Spleen (tissue), 11 donors: ENCODE data around the gene SRP68. TPM values are rescaled to one million over a fixed set of nuclear protein-coding genes. Genes with fewer than 3 reads are reported as not detected.

ENCODE experiments used
- DNase-seq: peaks from one replicate; pipeline ENCODE4 v3.0.0-alpha.2; 2020
- H3K27ac ChIP-seq, 8 donors: fragments of 200-600 bp; sonication (generic) in 7 of 8; 1 replicate in 4 of 8; 2 replicates in 4 of 8; pipeline versions ENCODE4 v1.5.0 to v1.8.0; 2016 to 2021; ENCODE audit warnings: inconsistent platforms in 4 of 8, mild to moderate bottlenecking in 4 of 8, moderate library complexity in 1 of 8
- H3K27me3 ChIP-seq, 7 donors: fragments of 200-600 bp; sonication (generic) in 6 of 7; replicated peaks in 1 of 7; 1 replicate in 4 of 7; 2 replicates in 3 of 7; pipeline versions ENCODE4 v1.5.0 to v1.8.0; 2016 to 2021; ENCODE audit warnings: inconsistent platforms in 3 of 7, mild to moderate bottlenecking in 1 of 7
- H3K36me3 ChIP-seq, 6 donors: fragments of 200-600 bp; sonication (generic) in 5 of 6; 1 replicate in 4 of 6; 2 replicates in 2 of 6; pipeline versions ENCODE4 v1.5.0 to v1.8.0; 2016 to 2021; ENCODE audit warnings: inconsistent platforms in 2 of 6
- H3K4me1 ChIP-seq, 6 donors: fragments of 200-600 bp; sonication (generic) in 5 of 6; 1 replicate in 3 of 6; 2 replicates in 3 of 6; pipeline versions ENCODE4 v1.5.0 to v1.8.0; 2016 to 2021; ENCODE audit warnings: inconsistent platforms in 3 of 6
- H3K4me3 ChIP-seq, 8 donors: fragments of 200-600 bp; sonication (generic) in 7 of 8; 1 replicate in 4 of 8; 2 replicates in 4 of 8; pipeline versions ENCODE4 v1.5.0 to v1.8.0; 2016 to 2021; ENCODE audit warnings: inconsistent platforms in 4 of 8, mild to moderate bottlenecking in 4 of 8, moderate library complexity in 2 of 8
- H3K9me3 ChIP-seq, 8 donors: fragments of 200-600 bp; sonication (generic) in 7 of 8; 1 replicate in 4 of 8; 2 replicates in 4 of 8; pipeline versions ENCODE4 v1.5.0 to v1.8.0; 2016 to 2021; ENCODE audit warnings: inconsistent platforms in 4 of 8
- POLR2A ChIP-seq, 3 donors: fragments of 450-650 bp; IDR thresholded peaks; one replicate each; pipeline ENCODE4 v1.5.1; 2017; ENCODE audit warnings: antibody characterized with exemption in 3 of 3, mild to moderate bottlenecking in 1 of 3
- POLR2AphosphoS5 ChIP-seq, 3 donors: sonication (generic); formaldehyde crosslinking; IDR thresholded peaks; one replicate each; pipeline ENCODE4 v1.5.1; 2017; ENCODE audit warnings: antibody characterized with exemption in 3 of 3
- WGBS, 5 donors: extraction: QIAGEN DNeasy Blood & Tissue Kit in 3 of 5; methylation state at CpG; one replicate each; pipeline versions ENCODE4 v1.1.5 to v1.1.7; 2013 to 2018; 5-methylcytosine and 5-hydroxymethylcytosine counted together
- intact Hi-C: fragments of 100-400 bp; cut with DNase I; formaldehyde crosslinking; loops from one replicate; pipeline ENCODE4 v1.15.0; 2023; ENCODE audit warnings: low total_unique reads
- polyA plus RNA-seq, 3 donors: library from polyadenylated mRNA; stranded (reverse); fragments of 200-250 nt; gene quantifications; one replicate each; pipeline ENCODE4 v1.2.1, GENCODE V29; 2013
- total RNA-seq, 7 donors: library from RNA; depleted of rRNA in 3 of 7; stranded (reverse); fragments of >200 nt in 3 of 7; fragmentation: NEBNext Ultra II Directional in 4 of 7; extraction: Animal tissue kit (Norgen Biotek cat#: 25700) in 4 of 7; gene quantifications; one replicate each; pipeline versions ENCODE4 v1.1.0 to v1.2.1, GENCODE V29; 2016 to 2021
- TF ChIP-seq, protein P1 (sequence below), 11 experiments: fragments of 200-600 bp in 7 of 11; fragments of 450-650 bp in 4 of 11; sonication (generic) in 4 of 11; IDR thresholded peaks in 8 of 11; conservative IDR thresholded peaks in 3 of 11; 1 replicate in 7 of 11; 2 replicates in 4 of 11; pipeline versions ENCODE4 v1.4.0 to v1.8.0; 2016 to 2021; ENCODE audit warnings: antibody characterized with exemption in 11 of 11, inconsistent platforms in 4 of 11, mild to moderate bottlenecking in 1 of 11
- donor health status: healthy with polysubstance abuse.
- donor health status: DM: no; HTN: no; CAD: no; lungs with moderate emphysema.
- donor health status: DM: no; HTN: no; CAD: no.
- donor health status: Bipolar disorder and iron deficiency.
- donor health status: healthy.
- donor health status: DM: no; HTN: no; CAD: no.
- donor health status: DM: yes; HTN: yes; CAD: no.

The SRP68 gene
- total and polyA plus RNA-seq, 10 donors, result 24.5 to 62.0 (median 49.4) TPM

DNA sequence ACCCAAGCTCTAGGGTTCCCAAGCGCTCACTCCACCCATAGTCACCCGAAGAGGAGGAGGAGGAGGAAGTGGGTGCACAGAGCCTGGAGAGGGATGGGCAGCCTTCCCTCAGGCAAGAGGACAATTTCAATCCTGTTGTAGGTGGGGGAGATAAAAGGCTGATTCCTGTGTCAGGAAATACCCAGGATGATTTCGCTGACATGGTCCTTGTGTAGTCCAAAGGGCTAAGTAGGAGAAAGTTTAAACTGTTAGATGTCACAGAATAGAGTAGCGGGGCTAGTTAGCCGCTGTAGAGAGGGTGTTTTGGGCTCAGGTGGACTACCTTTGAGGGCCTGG is 32.5 kb upstream of the SRP68 start:
- peaks cover 0 to 20% (median 19%) of the 10 kb centered on the region in 6 donors for H3K36me3 ChIP-seq
- H3K27me3 ChIP-seq, result no peaks in the 10 kb centered on the region
- H3K4me3 ChIP-seq, result peak overlapping the region in 1 of 8 donors; percentile 84
- WGBS, 5 donors, result 61 to 77% (median 68%) methylated on average over 4 to 5 of the region's 5 CpGs
- no peak overlapping the region for H3K27ac ChIP-seq
- peaks cover 11 to 46% (median 26%) of the 10 kb centered on the region in 6 donors for H3K4me1 ChIP-seq
- intact Hi-C loops, result no loop called here
- no peak for DNase-seq
- no peaks in the 10 kb centered on the region for H3K9me3 ChIP-seq
- TF ChIP-seq POLR2A (IDR thresholded peaks at IDR 0.05), result no peak
- no peak for TF ChIP-seq POLR2AphosphoS5 (IDR thresholded peaks at IDR 0.05)
- TF ChIP-seq, protein P1, sequence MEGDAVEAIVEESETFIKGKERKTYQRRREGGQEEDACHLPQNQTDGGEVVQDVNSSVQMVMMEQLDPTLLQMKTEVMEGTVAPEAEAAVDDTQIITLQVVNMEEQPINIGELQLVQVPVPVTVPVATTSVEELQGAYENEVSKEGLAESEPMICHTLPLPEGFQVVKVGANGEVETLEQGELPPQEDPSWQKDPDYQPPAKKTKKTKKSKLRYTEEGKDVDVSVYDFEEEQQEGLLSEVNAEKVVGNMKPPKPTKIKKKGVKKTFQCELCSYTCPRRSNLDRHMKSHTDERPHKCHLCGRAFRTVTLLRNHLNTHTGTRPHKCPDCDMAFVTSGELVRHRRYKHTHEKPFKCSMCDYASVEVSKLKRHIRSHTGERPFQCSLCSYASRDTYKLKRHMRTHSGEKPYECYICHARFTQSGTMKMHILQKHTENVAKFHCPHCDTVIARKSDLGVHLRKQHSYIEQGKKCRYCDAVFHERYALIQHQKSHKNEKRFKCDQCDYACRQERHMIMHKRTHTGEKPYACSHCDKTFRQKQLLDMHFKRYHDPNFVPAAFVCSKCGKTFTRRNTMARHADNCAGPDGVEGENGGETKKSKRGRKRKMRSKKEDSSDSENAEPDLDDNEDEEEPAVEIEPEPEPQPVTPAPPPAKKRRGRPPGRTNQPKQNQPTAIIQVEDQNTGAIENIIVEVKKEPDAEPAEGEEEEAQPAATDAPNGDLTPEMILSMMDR (IDR thresholded peaks at IDR 0.05 in 8 of 11, conservative IDR thresholded peaks at IDR 0.05 in 3 of 11), result no peak

DNA sequence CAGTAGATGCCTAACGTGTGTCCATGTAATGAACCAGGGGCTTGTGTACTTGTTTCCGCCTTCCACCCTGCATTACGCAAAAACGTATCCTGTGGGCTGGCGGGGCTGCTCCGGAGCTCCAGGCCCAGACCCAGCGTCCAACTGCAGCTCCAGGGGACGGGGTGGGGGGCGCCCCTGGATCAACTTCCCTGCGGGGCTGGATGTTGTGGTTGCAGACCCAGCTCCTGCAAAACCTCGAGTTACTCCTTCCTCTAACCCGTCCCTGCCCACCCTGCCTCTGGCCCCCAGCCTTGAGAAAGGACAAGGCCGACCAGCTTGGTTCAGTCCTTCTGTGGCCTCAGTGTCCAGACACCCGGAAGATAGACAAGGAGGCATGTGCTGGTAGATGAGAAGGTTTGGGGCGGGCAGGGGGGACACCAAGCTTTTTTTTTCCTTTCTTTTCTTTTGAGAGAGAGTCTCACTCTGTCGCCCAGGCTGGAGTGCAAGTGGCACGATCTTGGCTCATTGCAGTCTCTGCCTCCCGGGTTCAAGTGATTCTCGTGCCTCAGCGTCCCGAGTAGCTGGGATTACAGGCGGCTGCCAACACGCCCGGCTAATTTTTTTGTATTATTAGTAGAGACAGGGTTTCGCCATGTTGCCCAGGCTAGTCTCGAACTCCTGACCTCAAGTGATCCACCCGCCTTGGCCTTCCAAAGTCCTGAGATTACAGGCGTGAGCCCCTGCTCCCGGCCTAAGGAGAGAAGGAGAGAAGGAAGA is 32.0 kb upstream of the SRP68 start:
- TF ChIP-seq, protein P1 (IDR thresholded peaks at IDR 0.05 in 8 of 11, conservative IDR thresholded peaks at IDR 0.05 in 3 of 11), result no peak
- TF ChIP-seq POLR2A (IDR thresholded peaks at IDR 0.05), result no peak
- TF ChIP-seq POLR2AphosphoS5 (IDR thresholded peaks at IDR 0.05), result no peak
- Histone ChIP-seq H3K27me3 (no peaks in the 10 kb centered on the region), H3K4me3 (peak overlapping the region; percentile 51 to 88 (median 77)), H3K9me3 (no peaks in the 10 kb centered on the region), H3K4me1 (peaks cover 11 to 46% (median 26%) of the 10 kb centered on the region in 6 donors), H3K36me3 (peaks cover 0 to 26% (median 24%) of the 10 kb centered on the region in 6 donors), H3K27ac (peak overlapping the region; percentile 64 to 93 (median 88))
- WGBS, 5 donors, result 64 to 83% (median 80%) methylated on average over 19 to 29 of the region's 29 CpGs
- intact Hi-C loops, result no loop called here
- DNase-seq, result peak; percentile 80

DNA sequence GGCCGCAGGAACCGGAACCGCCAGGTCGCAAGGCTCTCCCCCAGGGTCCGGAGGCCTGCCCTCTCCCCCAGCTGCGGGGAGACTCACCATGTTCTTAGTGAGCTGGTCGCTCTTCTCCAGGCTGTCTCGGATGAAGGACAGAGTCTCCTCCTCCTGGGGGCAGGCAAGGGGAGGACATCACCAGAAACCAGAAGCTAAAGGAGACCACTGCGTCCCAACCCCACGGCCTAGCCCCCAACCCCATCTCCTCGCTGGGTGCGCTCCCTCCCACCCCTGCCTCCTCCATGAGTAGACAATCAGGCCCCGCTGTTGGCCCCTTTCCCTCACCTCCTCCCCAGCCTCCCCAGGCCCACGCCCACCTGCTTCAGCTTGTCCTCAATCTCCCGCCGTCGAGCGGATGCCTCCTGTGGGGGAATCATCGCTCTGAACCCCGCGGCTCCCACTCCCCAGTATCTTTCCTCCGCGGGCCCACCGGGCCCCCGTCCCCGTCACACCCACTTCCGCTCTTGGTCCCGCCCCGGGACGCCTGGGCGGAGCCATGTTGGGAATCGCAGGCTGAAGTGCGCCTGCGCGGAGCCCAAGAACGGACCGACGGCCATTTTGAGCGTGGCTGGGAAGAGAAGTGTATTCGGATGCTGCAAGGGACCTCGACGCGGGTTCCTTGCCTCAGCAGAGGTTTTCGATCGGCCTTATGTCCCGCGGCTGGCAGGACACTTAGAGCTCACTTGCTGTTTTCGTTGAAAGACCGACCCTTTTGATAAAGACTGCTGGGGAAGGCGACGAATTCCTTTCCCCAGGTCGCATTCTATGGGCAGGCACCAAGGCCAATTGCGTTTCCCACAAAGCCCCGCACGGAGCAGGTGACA is 31.2 kb upstream of the SRP68 start, which contains the start of gene EXOC7:
Gene EXOC7, minus strand, starts transcription at position 514 of the 866 bp plus-strand sequence. Its CDS starts 95 bp downstream, at position 419.
- Histone ChIP-seq H3K27me3 (no peaks in the 10 kb centered on the region), H3K36me3 (peaks cover 0 to 34% (median 31%) of the 10 kb centered on the region in 6 donors), H3K4me1 (peaks cover 11 to 46% (median 26%) of the 10 kb centered on the region in 6 donors), H3K9me3 (no peaks in the 10 kb centered on the region), H3K4me3 (peak within 1 kb of the TSS; percentile 51 to 88 (median 77)), H3K27ac (peak within 1 kb of the TSS; percentile 64 to 93 (median 88))
- TF ChIP-seq, protein P1 (IDR thresholded peaks at IDR 0.05 in 8 of 11, conservative IDR thresholded peaks at IDR 0.05 in 3 of 11), result peak in 2 of 11 experiments; percentile 14 to 37
- TF ChIP-seq POLR2A (IDR thresholded peaks at IDR 0.05) (peak in 1 of 3 donors; percentile 8), POLR2AphosphoS5 (IDR thresholded peaks at IDR 0.05) (peak; percentile 92 to 96 (median 93))
- DNase-seq, result peak; percentile 98
- intact Hi-C loops, result no loop called here
- 4 to 8% (median 5%) methylated on average over 38 to 55 of the region's 55 CpGs for WGBS, 5 donors
